Natural killer cell (primary cell): Measurements from ENCODE around the gene WFS1. TPM values are rescaled to one million over a fixed set of nuclear protein-coding genes. Genes with fewer than 3 reads are reported as not detected.

ENCODE experiments used
- ATAC-seq, 3 donors: fragments of 150-1000 bp in 2 of 3; fragments of 200-7000 bp in 1 of 3; cut with Tn5 transposase; 1 replicate in 1 of 3; 2 replicates in 2 of 3; pipeline ENCODE4 v1.10.0; 2021; ENCODE audit warnings: mild to moderate bottlenecking in 2 of 3, moderate library complexity in 2 of 3
- DNase-seq, 2 donors: peaks; one replicate each; pipeline versions ENCODE4 v3.0.0 to v3.0.0-alpha.2; 2013 to 2021; ENCODE audit warnings: mixed read lengths in 1 of 2
- H3K27ac ChIP-seq: one replicate; pipeline ENCODE4 v1.5.1; 2013; ENCODE audit warnings: mild to moderate bottlenecking, low read length
- H3K27me3 ChIP-seq: one replicate; pipeline ENCODE4 v1.6.1; 2013; ENCODE audit warnings: low read length; ENCODE audit not compliant: control insufficient read depth, insufficient read depth
- H3K36me3 ChIP-seq: one replicate; pipeline ENCODE4 v1.6.1; 2013; ENCODE audit warnings: low read length; ENCODE audit not compliant: control insufficient read depth, insufficient read depth
- H3K4me1 ChIP-seq: one replicate; pipeline ENCODE4 v1.6.1; 2013; ENCODE audit warnings: low read length; ENCODE audit not compliant: control insufficient read depth, insufficient read depth
- H3K4me3 ChIP-seq: one replicate; pipeline ENCODE4 v1.5.1; 2013; ENCODE audit warnings: low read length
- H3K9me3 ChIP-seq: one replicate; pipeline ENCODE4 v1.6.1; 2013; ENCODE audit warnings: low read length; ENCODE audit not compliant: control insufficient read depth, insufficient read depth
- H3K27ac Mint-ChIP-seq, 2 donors: one replicate each; pipeline ENCODE4 v1.8.0; 2022; ENCODE audit warnings: mild to moderate bottlenecking in 2 of 2, mixed read lengths in 2 of 2, moderate library complexity in 1 of 2
- H3K27me3 Mint-ChIP-seq, 2 donors: one replicate each; pipeline ENCODE4 v1.8.0; 2022; ENCODE audit warnings: low read depth in 2 of 2, mixed read lengths in 2 of 2
- H3K36me3 Mint-ChIP-seq: one replicate; pipeline ENCODE4 v1.8.0; 2022; ENCODE audit warnings: mixed read lengths
- H3K4me1 Mint-ChIP-seq, 2 donors: one replicate each; pipeline ENCODE4 v1.8.0; 2022; ENCODE audit warnings: mixed read lengths in 2 of 2
- H3K4me3 Mint-ChIP-seq: one replicate; pipeline ENCODE4 v1.8.0; 2022; ENCODE audit warnings: mild to moderate bottlenecking, moderate library complexity, mixed read lengths
- H3K9me3 Mint-ChIP-seq, 2 donors: one replicate each; pipeline ENCODE4 v1.8.0; 2022; ENCODE audit warnings: mixed read lengths in 2 of 2
- CTCF ChIP-seq: fragments of 200-600 bp; IDR thresholded peaks from one replicate; pipeline ENCODE4 v1.8.0; 2022; ENCODE audit warnings: antibody characterized with exemption
- WGBS: methylation state at CpG from one replicate; pipeline ENCODE4 v1.1.7; 2013; ENCODE audit warnings: missing lambda C conversion rate; ENCODE audit not compliant: insufficient coverage; 5-methylcytosine and 5-hydroxymethylcytosine counted together
- intact Hi-C: fragments of 100-400 bp; cut with micrococcal nuclease; formaldehyde crosslinking; loops from one replicate; pipeline ENCODE4 v1.14.2; 2022
- total RNA-seq, 4 donors: library from RNA; stranded (reverse); fragments of 120-200 nt in 1 of 4; gene quantifications; one replicate each; pipeline versions ENCODE4 v1.2.3 to v1.2.4, GENCODE V29; 2013 to 2022

The WFS1 gene
- total RNA-seq, 3 donors from 2014 or later (not counting 1 experiment from before 2014, with no cell fraction given), result 3.0 to 5.6 (median 3.5) TPM

DNA sequence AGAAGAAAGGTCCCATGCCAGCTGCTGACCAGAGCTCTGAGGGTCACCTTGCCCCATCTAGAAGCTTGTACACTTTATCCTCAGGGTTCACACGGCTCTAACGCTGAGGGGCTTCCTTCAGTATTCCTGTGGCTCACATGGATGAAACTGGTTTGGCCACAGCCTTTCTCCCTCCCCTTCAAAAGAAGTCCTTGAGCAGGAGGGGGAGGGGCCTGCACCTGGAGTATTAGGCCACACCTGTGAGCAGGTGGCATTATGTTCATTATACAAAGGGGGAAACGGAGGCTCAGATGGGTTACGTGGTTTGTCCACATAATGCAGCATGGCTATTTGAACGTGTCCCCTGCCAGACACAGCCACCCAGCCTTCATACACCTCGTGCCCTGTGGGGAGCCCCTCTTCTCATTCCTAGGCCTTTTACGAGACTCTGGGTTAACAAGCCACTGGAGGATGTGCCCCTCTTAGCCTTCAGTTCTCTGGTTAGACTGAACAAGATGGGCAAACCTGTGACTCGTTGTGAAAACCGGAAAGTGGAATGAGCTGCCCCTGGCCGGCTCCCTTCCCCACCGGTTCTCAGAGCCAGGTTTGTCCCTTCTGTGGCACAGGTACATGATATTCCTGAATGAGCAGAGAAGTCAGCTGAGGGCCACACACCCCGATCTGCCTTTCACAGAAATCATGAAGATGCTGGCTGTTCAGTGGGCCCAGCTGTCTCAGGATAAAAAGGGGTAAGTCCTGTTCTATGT is 42.1 kb upstream of the WFS1 start:
- Histone ChIP-seq H3K4me1 (no peaks in the 10 kb centered on the region), H3K36me3 (no peaks in the 10 kb centered on the region), H3K27me3 (peaks cover 4% of the 10 kb centered on the region), H3K27ac (no peak overlapping the region), H3K9me3 (peaks cover 2% of the 10 kb centered on the region), H3K4me3 (no peak overlapping the region)
- Mint-ChIP-seq H3K4me1 (no peaks in the 10 kb centered on the region), H3K27ac (no peak overlapping the region), H3K27me3 (peaks cover 12 to 39% of the 10 kb centered on the region in 2 donors), H3K9me3 (no peaks in the 10 kb centered on the region), H3K4me3 (no peak overlapping the region), H3K36me3 (no peaks in the 10 kb centered on the region)
- 82% methylated on average over 12 of the region's 12 CpGs for WGBS
- DNase-seq (no peak), ATAC-seq (no peak)
- TF ChIP-seq CTCF, result no peak
- intact Hi-C loops, result no loop called here

GRCh38 chr4:6228158-6229067 is 41.2 kb upstream of the WFS1 start:
- Mint-ChIP-seq H3K27me3 (peaks cover 10 to 34% of the 10 kb centered on the region in 2 donors), H3K36me3 (no peaks in the 10 kb centered on the region), H3K9me3 (no peaks in the 10 kb centered on the region), H3K4me1 (no peaks in the 10 kb centered on the region), H3K27ac (no peak overlapping the region), H3K4me3 (no peak overlapping the region)
- WGBS, result 82% methylated on average over 16 of the region's 16 CpGs
- DNase-seq, result no peak
- no peaks in the 10 kb centered on the region for H3K9me3 ChIP-seq
- H3K27me3 ChIP-seq, result no peaks in the 10 kb centered on the region
- no peak overlapping the region for H3K27ac ChIP-seq
- no peaks in the 10 kb centered on the region for H3K4me1 ChIP-seq
- no peak for TF ChIP-seq CTCF
- no peak for ATAC-seq
- H3K4me3 ChIP-seq, result no peak overlapping the region
- H3K36me3 ChIP-seq, result no peaks in the 10 kb centered on the region
- intact Hi-C loops, result no loop called here

- H3K9me3 Mint-ChIP-seq, result no peaks in the 10 kb centered on the region
- TF ChIP-seq CTCF, result no peak
- H3K4me3 ChIP-seq, result no peak overlapping the region
- no peaks in the 10 kb centered on the region for H3K4me1 ChIP-seq
- H3K36me3 ChIP-seq, result no peaks in the 10 kb centered on the region
- no peak overlapping the region for H3K27ac Mint-ChIP-seq
- H3K4me3 Mint-ChIP-seq, result no peak overlapping the region
- no peaks in the 10 kb centered on the region for H3K27me3 ChIP-seq
- H3K9me3 ChIP-seq, result no peaks in the 10 kb centered on the region
- ATAC-seq, result no peak
- peaks cover 8 to 27% of the 10 kb centered on the region in 2 donors for H3K27me3 Mint-ChIP-seq
- intact Hi-C loops, result no loop called here
- H3K36me3 Mint-ChIP-seq, result no peaks in the 10 kb centered on the region
- no peak overlapping the region for H3K27ac ChIP-seq
- no peaks in the 10 kb centered on the region for H3K4me1 Mint-ChIP-seq
- WGBS, result 73% methylated on average over 7 of the region's 7 CpGs
- DNase-seq, result no peak
Measured at GRCh38 chr4:6229095-6229494, 40.6 kb upstream of the WFS1 start.
